K562 treated with DMSO at 1 percent for 4 hours (cell line): Measurements from ENCODE around the gene MED29. TPM values are rescaled to one million over a fixed set of nuclear protein-coding genes. Genes with fewer than 3 reads are reported as not detected.

Experiments
- total RNA-seq: library from RNA; unstranded; fragments of 300-600 nt; gene quantifications from 2 replicates; pipeline ENCODE4 v1.2.3, GENCODE V29; 2022; ENCODE audit not compliant: insufficient read depth

Gene MED29
- total RNA-seq = 16.7 and 17.5 TPM in 2 replicates

GRCh38 chr19:39390751-39391437 lies at the start of gene MED29, which contains the start of gene PAF1:
MED29 (plus strand) TSS chr19:39391378; CDS start chr19:39391423, 45 bp downstream.
PAF1 (minus strand) TSS chr19:39391106; CDS start chr19:39390864, 242 bp downstream.

GRCh38 chr19:39341719-39342604 lies 49.2 kb upstream of the MED29 start, which contains the start of gene SAMD4B:
SAMD4B (plus strand) TSS chr19:39342421; CDS start chr19:39356894, 14,473 bp downstream.

DNA sequence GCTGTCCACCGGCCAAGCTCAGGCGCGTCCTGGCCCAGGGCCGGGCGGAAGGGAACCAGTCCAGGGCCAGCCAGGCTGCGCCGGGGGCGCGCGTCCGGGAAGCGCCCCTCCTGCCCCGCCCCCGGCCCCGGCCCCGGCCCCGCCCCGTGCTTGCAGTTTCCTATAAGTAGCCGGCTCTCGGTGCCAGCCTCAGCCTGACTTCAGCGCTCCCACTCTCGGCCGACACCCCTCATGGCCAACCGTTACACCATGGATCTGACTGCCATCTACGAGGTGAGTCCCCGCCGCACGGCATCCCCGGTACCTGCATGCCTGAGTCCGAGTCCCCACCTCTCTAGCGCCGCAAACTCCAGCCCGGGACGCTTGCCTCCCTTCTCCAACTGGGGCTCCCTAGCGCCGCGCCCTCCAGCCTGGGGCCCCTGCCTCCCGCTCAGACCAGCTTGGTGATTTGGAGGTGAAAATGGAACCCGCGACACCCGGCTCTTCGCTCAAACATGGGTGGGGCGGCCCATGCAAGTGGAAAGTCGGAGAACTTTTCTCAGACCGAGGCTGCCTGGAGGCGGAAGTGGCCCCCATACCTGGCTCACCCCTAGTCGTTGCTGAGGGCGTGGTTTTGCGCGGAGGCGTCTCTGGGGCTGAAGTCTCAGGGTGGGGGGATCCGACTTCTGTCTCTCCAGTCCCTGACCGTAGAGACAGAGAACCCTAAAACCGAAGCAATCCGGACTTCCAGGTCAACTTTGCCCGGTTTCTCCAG lies 15.7 kb downstream of the MED29 start, which contains the start of gene ZFP36:
Gene ZFP36, plus strand, starts transcription at position 192 of the 754 bp plus-strand sequence. Its CDS starts 58 bp downstream, at position 250.

GRCh38 chr19:39412100-39412866 lies 21.1 kb downstream of the MED29 start, which contains the start of gene PLEKHG2:
PLEKHG2 (plus strand) TSS chr19:39412669; CDS start chr19:39414087, 1,418 bp downstream.

DNA sequence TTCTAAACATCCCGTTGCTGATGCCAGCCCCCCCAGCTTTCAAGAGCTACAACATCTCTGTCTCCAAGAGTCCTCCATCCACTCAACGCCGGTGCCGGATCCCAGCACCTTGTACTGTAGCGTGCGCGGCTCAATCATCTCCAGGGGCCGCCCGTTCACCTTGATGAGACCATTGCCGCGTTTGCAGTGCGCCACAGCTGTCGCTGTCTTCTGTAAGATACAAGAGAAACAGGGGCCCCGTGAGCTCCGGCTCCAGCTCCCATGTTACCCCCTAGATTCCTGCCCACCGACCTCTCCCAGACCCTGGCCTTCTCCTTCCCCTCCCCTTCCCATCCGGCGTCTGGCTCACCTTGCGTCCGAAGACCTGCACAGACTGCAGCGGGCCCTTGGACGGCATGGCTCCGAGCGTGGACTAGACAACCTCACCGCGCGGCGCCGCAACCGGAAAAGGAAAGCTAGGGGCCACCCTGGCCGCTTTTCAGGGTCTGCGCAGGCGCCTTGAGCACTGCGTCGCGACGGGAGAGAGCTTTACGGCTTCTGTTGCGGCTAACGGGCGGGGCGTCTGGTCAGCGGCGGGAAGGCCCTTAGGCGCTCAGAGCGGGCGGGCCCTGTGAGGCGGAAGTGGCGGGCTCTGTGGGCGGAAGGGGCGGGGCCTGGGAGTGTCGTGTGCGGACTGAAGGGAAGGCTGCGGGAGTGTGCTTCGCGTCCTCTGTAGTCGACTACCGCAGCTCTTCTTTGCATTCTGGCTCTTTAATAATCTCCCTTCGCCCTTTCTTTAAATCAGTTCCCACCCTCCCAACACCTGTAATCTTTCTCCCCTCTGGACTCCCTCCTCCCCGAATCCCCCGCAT lies 44.5 kb downstream of the MED29 start, which contains the start of gene RPS16:
Gene RPS16, minus strand, starts transcription at position 451 of the 851 bp plus-strand sequence. Its CDS starts 54 bp downstream, at position 397.

DNA sequence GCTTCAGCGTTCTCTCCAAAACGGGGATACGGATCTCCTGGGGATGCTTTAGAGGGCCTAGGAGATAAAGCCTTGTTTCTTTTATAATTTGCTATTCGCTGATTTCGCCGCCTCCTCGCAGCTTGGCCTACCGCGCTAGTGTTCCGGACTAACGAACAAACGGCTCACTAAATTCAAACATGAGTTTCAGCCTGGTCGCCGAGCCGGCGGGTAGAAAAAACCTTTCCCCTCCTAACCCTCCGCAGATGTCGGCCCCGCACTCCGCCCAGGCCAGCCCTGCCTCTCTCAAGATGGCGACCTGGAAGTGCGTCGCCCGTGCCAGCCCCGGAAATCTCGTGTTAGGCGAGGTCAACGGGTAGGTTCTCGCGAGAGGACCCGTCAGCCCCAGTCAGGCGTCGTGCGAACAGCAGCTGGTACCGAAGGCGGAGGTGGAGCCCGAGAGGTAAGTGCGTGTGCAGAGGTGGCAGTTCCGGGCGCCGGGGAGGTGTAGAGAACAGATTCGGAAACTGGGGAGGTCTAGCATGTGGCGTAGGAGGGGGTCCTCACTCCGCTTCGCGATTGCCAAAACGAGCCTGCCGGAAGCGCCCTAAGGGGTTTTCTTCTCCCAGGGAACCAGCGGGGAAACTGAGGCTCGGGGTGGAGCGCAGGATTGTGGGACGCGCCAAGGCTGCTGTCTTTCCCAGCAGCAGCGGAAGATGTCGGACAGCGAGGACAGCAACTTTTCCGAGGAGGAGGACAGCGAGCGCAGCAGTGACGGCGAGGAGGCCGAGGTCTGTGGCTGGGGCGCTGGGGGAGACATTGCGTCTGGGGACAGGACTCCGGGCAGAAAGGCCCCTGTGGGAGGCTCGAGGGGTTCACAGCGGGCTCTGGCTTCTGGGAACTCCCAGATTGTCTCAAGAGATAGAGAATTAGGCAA lies 54.3 kb downstream of the MED29 start, which contains the start of gene SUPT5H:
Gene SUPT5H, plus strand, starts transcription at position 387 of the 916 bp plus-strand sequence. Its CDS starts 309 bp downstream, at position 696.

Other genes starting within 250 kb of the MED29 start
- gene NCCRP1, start 194.4 kb upstream of the MED29 start, total RNA-seq = not detected in 2 replicates
- not detected in 2 replicates for gene SYCN, start 187.1 kb upstream of the MED29 start, total RNA-seq
- gene IFNL3, start 146.4 kb upstream of the MED29 start, total RNA-seq = not detected in 2 replicates
- not detected in 2 replicates for gene IFNL4, start 142.5 kb upstream of the MED29 start, total RNA-seq
- not detected in 2 replicates for gene IFNL2, start 123.0 kb upstream of the MED29 start, total RNA-seq
- gene IFNL1, start 95.0 kb upstream of the MED29 start, total RNA-seq = not detected in 2 replicates
- 4.1 and 6.5 TPM in 2 replicates for gene LRFN1, start 70.5 kb upstream of the MED29 start, total RNA-seq
- gene GMFG, start 55.3 kb upstream of the MED29 start, total RNA-seq = 94.0 and 163 TPM in 2 replicates
- 89.5 and 108 TPM in 2 replicates for gene SAMD4B, start 49.0 kb upstream of the MED29 start, total RNA-seq
- 35.4 and 44.9 TPM in 2 replicates for gene PAF1, start 272 bp upstream of the MED29 start, total RNA-seq
- 20.2 and 24.1 TPM in 2 replicates for gene ZFP36, start 15.5 kb downstream of the MED29 start, total RNA-seq
- 4.4 and 20.7 TPM in 2 replicates for gene PLEKHG2, start 21.3 kb downstream of the MED29 start, total RNA-seq
- gene RPS16, start 44.6 kb downstream of the MED29 start, total RNA-seq = 9,929 and 11,096 TPM in 2 replicates
- 106 and 123 TPM in 2 replicates for gene SUPT5H, start 54.2 kb downstream of the MED29 start, total RNA-seq
- gene TIMM50, start 89.5 kb downstream of the MED29 start, total RNA-seq = 111 and 116 TPM in 2 replicates
- gene DLL3, start 107.6 kb downstream of the MED29 start, total RNA-seq = 0.81 TPM in 1 of 2 replicates, not detected in the other
- not detected in 2 replicates for gene SELENOV, start 123.8 kb downstream of the MED29 start, total RNA-seq
- gene EID2B, start 141.5 kb downstream of the MED29 start, total RNA-seq = 5.0 and 31.6 TPM in 2 replicates
- gene EID2, start 148.8 kb downstream of the MED29 start, total RNA-seq = 16.5 and 18.2 TPM in 2 replicates
- 6.6 TPM in 1 of 2 replicates, not detected in the other for gene LGALS13, start 211.1 kb downstream of the MED29 start, total RNA-seq